Heart left ventricle (tissue), 13 donors: ENCODE measurements around the gene RGS17.

Source experiments
- CTCF ChIP-seq, 12 donors: fragments of 200-600 bp; sonication (generic) in 4 of 12; IDR thresholded peaks; one replicate each; pipeline versions ENCODE4 v1.5.0 to v1.8.0; 2018 to 2022; ENCODE audit warnings: antibody characterized with exemption in 12 of 12, mild to moderate bottlenecking in 5 of 12
- POLR2A ChIP-seq, 2 donors: fragments of 450-650 bp; IDR thresholded peaks; one replicate each; pipeline ENCODE4 v1.6.1; 2017; ENCODE audit warnings: antibody characterized with exemption in 2 of 2, mild to moderate bottlenecking in 2 of 2, moderate library complexity in 2 of 2
- donor health status: ischemic (EF 13 %, LVEDD 7.1; RV severe dilation, severe dysfunction).
- donor health status: DM: no; HTN: yes; CAD: no.
- donor health status: DM: no; HTN: no; CAD: no.
- donor health status: ischemic (EF 25% LVEDD 6.9; RV normal size, moderate dysfunction).
- donor health status: ischemic (EF 25% LVEDD 5.7; RV mildly dilated, moderate dysfunction).
- donor health status: ischemic (EF 35%, LVEDD 5.7; RV mildly dilated, moderate dysfunction).
- donor health status: nonischemic (EF 11% LVEDD 7.7; RV severe dilation, severe dysfunction).
- donor health status: DM: yes; HTN: yes; CAD: no.
- donor health status: PGD.
- donor health status: ischemic (EF 29% LVEDD 5.4; RV normal size, mild dysfunction).
- donor health status: nonischemic (EF 23%, LVEDD 6.1; RV moderate dilation, normal function).

DNA sequence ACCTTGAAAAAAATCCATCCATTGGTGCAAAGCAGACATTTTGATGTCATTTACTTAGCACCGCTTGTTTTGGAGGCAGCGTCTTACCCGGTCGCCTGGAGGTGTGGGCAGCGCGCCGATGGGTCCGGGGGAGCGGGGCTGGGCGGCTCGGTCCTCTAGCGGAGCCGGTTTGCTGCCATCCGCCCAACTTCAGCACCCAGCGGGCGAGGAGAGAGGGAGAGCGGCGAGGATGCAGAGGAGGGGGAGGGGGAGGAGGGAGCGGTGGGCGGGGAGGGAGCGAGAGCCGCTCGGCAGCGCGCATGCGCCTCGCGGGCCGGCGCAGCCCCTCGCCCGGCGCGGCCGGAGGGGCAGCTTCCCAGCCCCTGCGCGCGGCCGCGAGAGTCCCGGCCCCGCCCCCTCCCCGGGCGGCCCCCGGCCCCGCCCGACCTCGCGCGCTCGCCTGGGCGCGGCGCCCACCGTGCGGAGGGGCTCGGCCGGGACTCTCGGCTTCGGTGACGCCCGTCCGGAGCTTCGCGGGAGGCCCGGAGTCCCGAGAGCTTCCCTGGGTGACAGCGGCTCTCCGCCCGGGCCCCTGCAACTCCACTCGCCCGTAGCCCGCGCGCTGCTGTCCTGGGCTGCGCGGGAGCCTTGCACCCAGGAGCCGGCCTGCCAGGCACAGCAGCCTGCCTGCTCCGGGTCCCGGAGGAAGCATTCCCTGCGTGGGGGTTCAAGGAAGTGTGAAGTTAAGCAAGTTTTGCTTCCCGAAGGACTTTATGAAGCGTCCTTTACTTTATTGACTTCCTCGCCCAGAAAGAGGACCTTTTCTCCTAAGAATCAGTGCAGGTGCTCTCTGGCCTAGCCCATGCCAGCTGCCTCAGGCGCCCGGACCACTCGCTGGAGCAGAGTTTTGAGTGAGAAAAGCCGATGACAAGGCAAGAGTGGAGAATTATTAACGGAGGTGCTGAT is at the start of gene RGS17:
- TF ChIP-seq CTCF (IDR thresholded peaks at IDR 0.05) (no peak), POLR2A (IDR thresholded peaks at IDR 0.05) (no peak)
